Gastroesophageal sphincter (tissue), 3 donors: ENCODE results near the gene FANCD2.
"Not testable (repeated sequence)": the region's sequence is repeated elsewhere in the genome, so short reads cannot be mapped to it uniquely, and the experiment has no call there.

Experiments used
- CTCF ChIP-seq, 4 experiments: fragments of 200-600 bp in 2 of 4; fragments of 450-650 bp in 2 of 4; sonication (generic) in 1 of 4; IDR thresholded peaks; one replicate each; pipeline ENCODE4 v1.5.1; 2017 to 2019; ENCODE audit warnings: antibody characterized with exemption in 4 of 4, mild to moderate bottlenecking in 2 of 4, moderate library complexity in 2 of 4
- POLR2AphosphoS5 ChIP-seq: sonication (generic); formaldehyde crosslinking; IDR thresholded peaks from one replicate; pipeline ENCODE4 v1.6.1; 2017; ENCODE audit warnings: antibody characterized with exemption

- TF ChIP-seq CTCF (IDR thresholded peaks at IDR 0.05); POLR2AphosphoS5: not testable (repeated sequence)
These were observed 43.8 kb downstream of the FANCD2 start for GRCh38 chr3:10070077-10070476.
